Measurements from ENCODE around the gene SEMA5A. TPM values are rescaled to one million over a fixed set of nuclear protein-coding genes. Genes with fewer than 3 reads are reported as not detected.

SEMA5A gene
- polyA plus RNA-seq, 1 donor (not counting 4 experiments of a cell fraction or from before 2014, with no cell fraction given): 0.16 TPM

DNA sequence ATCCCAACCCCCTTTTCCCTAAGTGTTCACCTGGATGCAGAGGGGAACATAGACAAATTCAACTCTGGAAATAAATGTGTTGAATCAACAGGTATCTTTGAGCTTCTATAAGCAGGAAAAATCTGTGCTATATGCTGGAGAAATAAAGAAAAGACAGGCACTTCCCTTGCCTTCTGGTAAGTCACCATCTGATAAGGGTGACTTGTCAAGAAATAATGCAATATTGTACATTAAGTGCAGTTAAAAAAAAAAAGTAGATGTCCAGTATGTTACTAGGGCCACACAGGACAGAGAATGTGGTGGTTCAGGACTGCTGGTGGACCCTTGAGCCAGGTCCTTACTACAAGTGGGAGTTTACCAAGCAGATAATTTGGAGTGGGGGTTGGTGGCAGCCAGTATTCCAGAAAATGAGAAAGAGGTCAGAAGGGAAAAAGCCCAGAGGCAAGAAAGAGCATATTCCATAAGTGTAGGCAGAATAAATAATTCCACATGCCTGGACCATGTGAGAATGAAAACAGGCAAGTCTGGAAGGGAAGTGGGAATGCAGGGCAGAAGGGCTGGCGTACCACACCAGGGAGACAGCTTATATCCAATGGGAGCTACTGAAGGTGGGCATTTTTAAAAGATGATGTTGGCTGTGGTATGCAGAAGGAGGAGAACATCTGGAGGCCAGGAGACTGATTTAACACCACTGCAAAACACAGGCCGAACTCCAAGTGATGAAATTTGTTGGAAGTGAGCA lies 209.9 kb downstream of the SEMA5A start:
- dilution Hi-C loops (cut with MboI; ENCODE audit: extremely low pct_ligation_motif_present, low sequenced_read_pairs): no loop called here
- Histone ChIP-seq H3K4me1 (ENCODE audit: control insufficient read depth, extremely low read depth, insufficient read depth, low read length) (peaks cover 15% of the 10 kb centered on the region), H3K79me2 (ENCODE audit: control insufficient read depth, insufficient read depth, low read length) (no peaks in the 10 kb centered on the region), H3K4me3 (ENCODE audit: control insufficient read depth in 2 of 3, extremely low read depth in 1 of 3, insufficient read depth in 2 of 3, low read depth in 1 of 3, low read length in 3 of 3) (no peak overlapping the region), H3K9me3 (ENCODE audit: control insufficient read depth, low read depth, low read length) (no peaks in the 10 kb centered on the region), H4K20me1 (ENCODE audit: control insufficient read depth, extremely low read depth, insufficient read depth, low read length) (no peaks in the 10 kb centered on the region), H3K36me3 (ENCODE audit: control insufficient read depth in 2 of 2, extremely low read depth in 1 of 2, insufficient read depth in 2 of 2, low read length in 2 of 2) (no peaks in the 10 kb centered on the region), H3K27me3 (ENCODE audit: control insufficient read depth, extremely low read depth, insufficient read depth, low read length) (no peaks in the 10 kb centered on the region), H3K4me2 (ENCODE audit: control insufficient read depth, extremely low read depth, insufficient read depth, low read depth, low read length) (no peak overlapping the region), H3K9me1 (ENCODE audit: control insufficient read depth, extremely low read depth, insufficient read depth, low read length) (no peaks in the 10 kb centered on the region), H3K27ac (ENCODE audit: control insufficient read depth, insufficient read depth, low read length) (no peak overlapping the region), H2AFZ (ENCODE audit: control insufficient read depth, low read length) (no peak overlapping the region), H3K9ac (ENCODE audit: control insufficient read depth, extremely low read depth, insufficient read depth, low read length) (no peak overlapping the region)
- no peak for DNase-seq (ENCODE audit: low read depth, low spot score)
- no peak for FAIRE-seq
- no peak for TF ChIP-seq EZH2 (IDR thresholded peaks at IDR 0.05; ENCODE audit: low read length)
- TF ChIP-seq, protein P1, sequence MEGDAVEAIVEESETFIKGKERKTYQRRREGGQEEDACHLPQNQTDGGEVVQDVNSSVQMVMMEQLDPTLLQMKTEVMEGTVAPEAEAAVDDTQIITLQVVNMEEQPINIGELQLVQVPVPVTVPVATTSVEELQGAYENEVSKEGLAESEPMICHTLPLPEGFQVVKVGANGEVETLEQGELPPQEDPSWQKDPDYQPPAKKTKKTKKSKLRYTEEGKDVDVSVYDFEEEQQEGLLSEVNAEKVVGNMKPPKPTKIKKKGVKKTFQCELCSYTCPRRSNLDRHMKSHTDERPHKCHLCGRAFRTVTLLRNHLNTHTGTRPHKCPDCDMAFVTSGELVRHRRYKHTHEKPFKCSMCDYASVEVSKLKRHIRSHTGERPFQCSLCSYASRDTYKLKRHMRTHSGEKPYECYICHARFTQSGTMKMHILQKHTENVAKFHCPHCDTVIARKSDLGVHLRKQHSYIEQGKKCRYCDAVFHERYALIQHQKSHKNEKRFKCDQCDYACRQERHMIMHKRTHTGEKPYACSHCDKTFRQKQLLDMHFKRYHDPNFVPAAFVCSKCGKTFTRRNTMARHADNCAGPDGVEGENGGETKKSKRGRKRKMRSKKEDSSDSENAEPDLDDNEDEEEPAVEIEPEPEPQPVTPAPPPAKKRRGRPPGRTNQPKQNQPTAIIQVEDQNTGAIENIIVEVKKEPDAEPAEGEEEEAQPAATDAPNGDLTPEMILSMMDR (optimal IDR thresholded peaks at IDR 0.05 in 1 of 3, IDR thresholded peaks at IDR 0.05 in 1 of 3, conservative IDR thresholded peaks at IDR 0.05 in 1 of 3; ENCODE audit: extremely low read depth in 1 of 3, insufficient read depth in 2 of 3, low read length in 3 of 3): no peak

DNA sequence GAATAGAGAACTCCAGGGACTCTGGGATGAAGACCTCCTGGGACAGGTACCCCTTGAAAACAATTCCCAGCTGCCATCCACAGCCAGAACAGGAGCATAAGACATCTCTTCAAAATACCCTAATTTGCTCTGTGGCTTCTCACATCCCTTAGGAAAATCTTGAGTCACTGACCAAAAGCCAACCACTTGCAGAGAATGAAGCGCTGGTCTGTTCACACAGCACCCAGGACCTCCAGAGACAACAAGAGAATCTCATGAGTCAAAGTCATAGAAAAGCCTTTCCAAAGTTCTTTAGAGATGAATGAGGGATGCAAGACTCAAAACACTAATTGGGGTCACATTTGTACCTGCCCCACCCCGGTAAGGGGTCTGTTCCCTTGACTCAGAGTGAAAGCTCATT lies 210.6 kb downstream of the SEMA5A start:
- H3K9me3 ChIP-seq (ENCODE audit: control insufficient read depth, low read depth, low read length): no peaks in the 10 kb centered on the region
- no peak overlapping the region for H3K4me3 ChIP-seq (ENCODE audit: control insufficient read depth in 2 of 3, extremely low read depth in 1 of 3, insufficient read depth in 2 of 3, low read depth in 1 of 3, low read length in 3 of 3)
- H3K9me1 ChIP-seq (ENCODE audit: control insufficient read depth, extremely low read depth, insufficient read depth, low read length): no peaks in the 10 kb centered on the region
- FAIRE-seq (no peak), DNase-seq (ENCODE audit: low read depth, low spot score) (no peak)
- H3K4me1 ChIP-seq (ENCODE audit: control insufficient read depth, extremely low read depth, insufficient read depth, low read length): peaks cover 15% of the 10 kb centered on the region
- H3K79me2 ChIP-seq (ENCODE audit: control insufficient read depth, insufficient read depth, low read length): no peaks in the 10 kb centered on the region
- H3K36me3 ChIP-seq (ENCODE audit: control insufficient read depth in 2 of 2, extremely low read depth in 1 of 2, insufficient read depth in 2 of 2, low read length in 2 of 2): no peaks in the 10 kb centered on the region
- no peak overlapping the region for H3K4me2 ChIP-seq (ENCODE audit: control insufficient read depth, extremely low read depth, insufficient read depth, low read depth, low read length)
- no peak overlapping the region for H3K27ac ChIP-seq (ENCODE audit: control insufficient read depth, insufficient read depth, low read length)
- H4K20me1 ChIP-seq (ENCODE audit: control insufficient read depth, extremely low read depth, insufficient read depth, low read length): no peaks in the 10 kb centered on the region
- no peak for TF ChIP-seq EZH2 (IDR thresholded peaks at IDR 0.05; ENCODE audit: low read length)
- TF ChIP-seq, protein P1 (optimal IDR thresholded peaks at IDR 0.05 in 1 of 3, IDR thresholded peaks at IDR 0.05 in 1 of 3, conservative IDR thresholded peaks at IDR 0.05 in 1 of 3; ENCODE audit: extremely low read depth in 1 of 3, insufficient read depth in 2 of 3, low read length in 3 of 3): no peak
- H3K9ac ChIP-seq (ENCODE audit: control insufficient read depth, extremely low read depth, insufficient read depth, low read length): no peak overlapping the region
- dilution Hi-C loops (cut with MboI; ENCODE audit: extremely low pct_ligation_motif_present, low sequenced_read_pairs): no loop called here
- no peak overlapping the region for H2AFZ ChIP-seq (ENCODE audit: control insufficient read depth, low read length)
- H3K27me3 ChIP-seq (ENCODE audit: control insufficient read depth, extremely low read depth, insufficient read depth, low read length): no peaks in the 10 kb centered on the region

Measured in keratinocyte (primary cell).